ENCODE results near the gene SPOCK1. TPM values are rescaled to one million over a fixed set of nuclear protein-coding genes. Genes with fewer than 3 reads are reported as not detected.
A peak's percentile ranks its signal among the peaks of the same experiment; 100 is the strongest.

Gene SPOCK1
- total RNA-seq, 1 experiment from 2014 or later: 4.0 TPM

DNA sequence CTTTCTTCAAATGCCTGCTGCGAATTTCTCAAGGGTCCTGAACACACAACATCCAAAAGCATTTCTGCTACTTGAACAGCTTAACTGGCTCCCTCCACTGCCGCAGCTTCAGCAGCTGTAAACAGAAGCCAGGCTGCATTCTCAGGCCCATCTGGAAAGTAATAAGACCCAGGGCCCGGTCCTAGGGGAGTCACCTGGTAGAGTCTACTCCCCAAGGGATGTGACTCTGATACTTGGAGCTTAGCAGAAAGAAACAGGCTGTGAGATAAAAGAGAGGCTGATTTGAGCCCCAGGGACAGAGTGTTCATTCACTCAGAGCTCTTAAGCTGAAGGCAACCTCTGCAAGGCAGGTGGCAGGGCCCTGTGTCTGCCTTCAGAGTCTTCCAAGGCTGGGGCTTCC lies 356.8 kb downstream of the SPOCK1 start:
- no peak for DNase-seq (ENCODE audit: low spot score)
- no peak overlapping the region for H3K27ac ChIP-seq (ENCODE audit: low read depth, low read length, poor library complexity, severe bottlenecking)

DNA sequence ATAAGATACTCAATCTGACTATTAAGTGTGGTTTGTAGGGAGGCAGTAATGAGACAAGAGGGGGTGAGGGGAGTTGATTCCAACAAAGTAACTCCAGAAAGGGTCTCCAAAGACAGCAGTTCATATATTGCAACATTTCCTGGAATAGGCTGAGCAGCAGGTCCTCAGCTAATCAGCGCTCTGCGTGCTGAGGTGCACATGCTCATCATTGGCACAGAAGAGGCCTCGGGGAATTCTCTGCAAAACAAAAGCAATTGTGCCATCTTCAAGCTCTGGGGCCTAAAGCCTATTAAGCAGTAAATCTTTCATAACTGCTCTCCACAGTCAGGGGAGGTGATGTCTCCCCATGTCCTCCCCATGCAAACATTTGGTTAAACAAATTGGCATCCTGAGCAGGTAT lies 357.3 kb downstream of the SPOCK1 start:
- peak; percentile 49 for DNase-seq (ENCODE audit: low spot score)
- Histone ChIP-seq H3K4me1 (ENCODE audit: insufficient read depth, low read length, poor library complexity, severe bottlenecking) (peaks cover 7% of the 10 kb centered on the region), H3K27ac (ENCODE audit: low read depth, low read length, poor library complexity, severe bottlenecking) (no peak overlapping the region), H3K36me3 (ENCODE audit: insufficient read depth, low read length, poor library complexity, severe bottlenecking) (no peaks in the 10 kb centered on the region), H3K4me3 (ENCODE audit: low read depth, low read length, poor library complexity, severe bottlenecking) (no peak overlapping the region), H3K9me3 (ENCODE audit: low read depth, low read length, poor library complexity, severe bottlenecking) (no peaks in the 10 kb centered on the region), H3K27me3 (replicated peaks; ENCODE audit: insufficient read depth, low read depth, low read length, poor library complexity) (no peaks in the 10 kb centered on the region)
- no TSS peak for BruUV-seq (replicated peaks)
- POLR2A ChIA-PET (ENCODE audit: low non-redundant PET): no interaction called here
- intact Hi-C loops (cut with micrococcal nuclease; ENCODE audit: unreplicated experiment): no loop called here
- TF ChIP-seq, protein P1, sequence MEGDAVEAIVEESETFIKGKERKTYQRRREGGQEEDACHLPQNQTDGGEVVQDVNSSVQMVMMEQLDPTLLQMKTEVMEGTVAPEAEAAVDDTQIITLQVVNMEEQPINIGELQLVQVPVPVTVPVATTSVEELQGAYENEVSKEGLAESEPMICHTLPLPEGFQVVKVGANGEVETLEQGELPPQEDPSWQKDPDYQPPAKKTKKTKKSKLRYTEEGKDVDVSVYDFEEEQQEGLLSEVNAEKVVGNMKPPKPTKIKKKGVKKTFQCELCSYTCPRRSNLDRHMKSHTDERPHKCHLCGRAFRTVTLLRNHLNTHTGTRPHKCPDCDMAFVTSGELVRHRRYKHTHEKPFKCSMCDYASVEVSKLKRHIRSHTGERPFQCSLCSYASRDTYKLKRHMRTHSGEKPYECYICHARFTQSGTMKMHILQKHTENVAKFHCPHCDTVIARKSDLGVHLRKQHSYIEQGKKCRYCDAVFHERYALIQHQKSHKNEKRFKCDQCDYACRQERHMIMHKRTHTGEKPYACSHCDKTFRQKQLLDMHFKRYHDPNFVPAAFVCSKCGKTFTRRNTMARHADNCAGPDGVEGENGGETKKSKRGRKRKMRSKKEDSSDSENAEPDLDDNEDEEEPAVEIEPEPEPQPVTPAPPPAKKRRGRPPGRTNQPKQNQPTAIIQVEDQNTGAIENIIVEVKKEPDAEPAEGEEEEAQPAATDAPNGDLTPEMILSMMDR (conservative IDR thresholded peaks at IDR 0.05; ENCODE audit: low read depth, low read length): no peak
- TF ChIP-seq EZH2 (IDR thresholded peaks at IDR 0.05; ENCODE audit: borderline replicate concordance, low read depth, low read length, poor library complexity, severe bottlenecking): no peak
- CTCF ChIA-PET: no interaction called here

More for the DNA sequence above, 356.8 kb downstream of the SPOCK1 start:
- TF ChIP-seq, protein P1 (conservative IDR thresholded peaks at IDR 0.05; ENCODE audit: low read depth, low read length): no peak
- no peak for TF ChIP-seq EZH2 (IDR thresholded peaks at IDR 0.05; ENCODE audit: borderline replicate concordance, low read depth, low read length, poor library complexity, severe bottlenecking)
- ChIA-PET CTCF (no interaction called here), POLR2A (ENCODE audit: low non-redundant PET) (no interaction called here)
- intact Hi-C loops (cut with micrococcal nuclease; ENCODE audit: unreplicated experiment): no loop called here
- Histone ChIP-seq H3K36me3 (ENCODE audit: insufficient read depth, low read length, poor library complexity, severe bottlenecking) (no peaks in the 10 kb centered on the region), H3K4me1 (ENCODE audit: insufficient read depth, low read length, poor library complexity, severe bottlenecking) (peaks cover 7% of the 10 kb centered on the region), H3K4me3 (ENCODE audit: low read depth, low read length, poor library complexity, severe bottlenecking) (no peak overlapping the region), H3K27me3 (replicated peaks; ENCODE audit: insufficient read depth, low read depth, low read length, poor library complexity) (no peaks in the 10 kb centered on the region), H3K9me3 (ENCODE audit: low read depth, low read length, poor library complexity, severe bottlenecking) (no peaks in the 10 kb centered on the region)
- no TSS peak for BruUV-seq (replicated peaks)

DNA sequence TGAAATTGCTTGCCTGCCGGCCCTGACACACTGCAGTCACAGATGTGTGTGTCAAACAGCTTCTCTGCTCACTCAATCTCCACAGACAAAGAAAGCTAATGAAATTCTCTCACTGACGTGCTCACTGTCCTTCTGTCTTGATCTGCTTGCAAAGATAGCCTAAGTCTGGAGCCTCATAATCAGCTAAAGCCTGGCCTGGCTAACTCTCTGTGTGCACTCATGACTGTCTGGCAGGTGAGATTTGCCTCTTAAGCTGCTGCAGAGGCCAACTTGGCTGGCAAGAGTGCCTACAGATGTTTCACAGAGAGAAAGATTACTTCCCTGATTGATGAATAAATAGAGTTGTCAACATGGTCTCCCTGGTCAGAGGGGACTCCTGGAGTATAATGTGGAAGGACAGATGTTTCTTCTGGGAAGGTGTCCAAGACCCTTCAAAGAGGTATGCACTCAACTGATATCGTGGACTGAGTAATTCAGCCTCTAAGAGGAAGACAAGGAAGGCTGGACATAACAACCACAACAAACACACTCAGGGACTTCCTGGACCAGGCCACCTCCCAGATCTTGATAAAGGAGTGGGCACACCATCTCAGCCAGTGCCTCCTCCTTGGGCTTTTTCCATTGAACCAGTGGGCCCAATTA lies 362.0 kb downstream of the SPOCK1 start:
- H3K9me3 ChIP-seq (ENCODE audit: low read depth, low read length, poor library complexity, severe bottlenecking): no peaks in the 10 kb centered on the region
- intact Hi-C loops (cut with micrococcal nuclease; ENCODE audit: unreplicated experiment): no loop called here
- H3K4me1 ChIP-seq (ENCODE audit: insufficient read depth, low read length, poor library complexity, severe bottlenecking): peaks cover 7% of the 10 kb centered on the region
- no peak overlapping the region for H3K27ac ChIP-seq (ENCODE audit: low read depth, low read length, poor library complexity, severe bottlenecking)
- TF ChIP-seq EZH2 (IDR thresholded peaks at IDR 0.05; ENCODE audit: borderline replicate concordance, low read depth, low read length, poor library complexity, severe bottlenecking): no peak
- TF ChIP-seq, protein P1 (conservative IDR thresholded peaks at IDR 0.05; ENCODE audit: low read depth, low read length): no peak
- H3K27me3 ChIP-seq (replicated peaks; ENCODE audit: insufficient read depth, low read depth, low read length, poor library complexity): no peaks in the 10 kb centered on the region
- H3K36me3 ChIP-seq (ENCODE audit: insufficient read depth, low read length, poor library complexity, severe bottlenecking): no peaks in the 10 kb centered on the region
- H3K4me3 ChIP-seq (ENCODE audit: low read depth, low read length, poor library complexity, severe bottlenecking): no peak overlapping the region
- ChIA-PET CTCF (no interaction called here), POLR2A (ENCODE audit: low non-redundant PET) (no interaction called here)
- BruUV-seq (replicated peaks): no TSS peak
- no peak for DNase-seq (ENCODE audit: low spot score)

All from A673 (cell line).